ENCODE results near the gene PAXIP1.
"Not testable (repeated sequence)": the region's sequence is repeated elsewhere in the genome, so short reads cannot be mapped to it uniquely, and the experiment has no call there.

Gene PAXIP1, protein sequence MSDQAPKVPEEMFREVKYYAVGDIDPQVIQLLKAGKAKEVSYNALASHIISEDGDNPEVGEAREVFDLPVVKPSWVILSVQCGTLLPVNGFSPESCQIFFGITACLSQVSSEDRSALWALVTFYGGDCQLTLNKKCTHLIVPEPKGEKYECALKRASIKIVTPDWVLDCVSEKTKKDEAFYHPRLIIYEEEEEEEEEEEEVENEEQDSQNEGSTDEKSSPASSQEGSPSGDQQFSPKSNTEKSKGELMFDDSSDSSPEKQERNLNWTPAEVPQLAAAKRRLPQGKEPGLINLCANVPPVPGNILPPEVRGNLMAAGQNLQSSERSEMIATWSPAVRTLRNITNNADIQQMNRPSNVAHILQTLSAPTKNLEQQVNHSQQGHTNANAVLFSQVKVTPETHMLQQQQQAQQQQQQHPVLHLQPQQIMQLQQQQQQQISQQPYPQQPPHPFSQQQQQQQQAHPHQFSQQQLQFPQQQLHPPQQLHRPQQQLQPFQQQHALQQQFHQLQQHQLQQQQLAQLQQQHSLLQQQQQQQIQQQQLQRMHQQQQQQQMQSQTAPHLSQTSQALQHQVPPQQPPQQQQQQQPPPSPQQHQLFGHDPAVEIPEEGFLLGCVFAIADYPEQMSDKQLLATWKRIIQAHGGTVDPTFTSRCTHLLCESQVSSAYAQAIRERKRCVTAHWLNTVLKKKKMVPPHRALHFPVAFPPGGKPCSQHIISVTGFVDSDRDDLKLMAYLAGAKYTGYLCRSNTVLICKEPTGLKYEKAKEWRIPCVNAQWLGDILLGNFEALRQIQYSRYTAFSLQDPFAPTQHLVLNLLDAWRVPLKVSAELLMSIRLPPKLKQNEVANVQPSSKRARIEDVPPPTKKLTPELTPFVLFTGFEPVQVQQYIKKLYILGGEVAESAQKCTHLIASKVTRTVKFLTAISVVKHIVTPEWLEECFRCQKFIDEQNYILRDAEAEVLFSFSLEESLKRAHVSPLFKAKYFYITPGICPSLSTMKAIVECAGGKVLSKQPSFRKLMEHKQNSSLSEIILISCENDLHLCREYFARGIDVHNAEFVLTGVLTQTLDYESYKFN

DNA sequence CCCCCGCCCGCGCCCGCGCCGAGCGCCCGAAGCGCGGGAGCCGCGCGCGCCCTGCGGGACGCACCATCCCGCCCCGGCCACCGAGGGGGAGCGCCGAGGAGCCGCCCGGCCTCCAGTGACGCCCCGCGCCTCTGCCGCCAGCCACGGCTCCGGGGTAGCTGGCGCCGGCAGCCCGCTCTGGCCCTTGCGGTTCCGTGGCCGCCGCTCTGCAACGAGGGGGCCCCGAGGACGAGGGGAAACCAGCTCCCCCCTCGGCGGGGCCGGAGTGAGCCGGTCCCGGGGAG, at the start of gene PAXIP1:
Gene PAXIP1 (minus strand): TSS at position 33 of the 284 bp plus-strand sequence. CDS start 195 bp downstream, outside the sequence.
- DNase-seq, result no peak

DNA sequence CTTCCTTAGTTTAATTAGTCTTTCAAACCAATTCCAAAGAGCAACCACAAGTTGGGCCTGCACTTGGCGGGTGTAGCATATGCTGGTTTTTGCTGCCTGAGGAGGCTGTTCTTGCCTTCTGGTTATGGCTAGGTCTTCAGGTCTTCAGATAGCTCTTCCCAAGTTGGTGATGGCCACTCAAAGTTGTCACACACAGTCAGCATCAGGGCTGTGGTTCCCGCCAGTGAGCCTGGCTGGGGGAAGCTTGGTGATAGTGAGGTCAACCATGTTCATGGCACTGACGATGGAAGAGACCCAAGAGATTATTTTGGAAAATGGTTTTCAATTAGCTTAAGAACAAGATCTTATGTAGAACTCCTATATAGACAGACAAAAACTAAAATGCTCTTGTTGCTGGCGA, 48.4 kb upstream of the PAXIP1 start:
- no peak for DNase-seq

DNA sequence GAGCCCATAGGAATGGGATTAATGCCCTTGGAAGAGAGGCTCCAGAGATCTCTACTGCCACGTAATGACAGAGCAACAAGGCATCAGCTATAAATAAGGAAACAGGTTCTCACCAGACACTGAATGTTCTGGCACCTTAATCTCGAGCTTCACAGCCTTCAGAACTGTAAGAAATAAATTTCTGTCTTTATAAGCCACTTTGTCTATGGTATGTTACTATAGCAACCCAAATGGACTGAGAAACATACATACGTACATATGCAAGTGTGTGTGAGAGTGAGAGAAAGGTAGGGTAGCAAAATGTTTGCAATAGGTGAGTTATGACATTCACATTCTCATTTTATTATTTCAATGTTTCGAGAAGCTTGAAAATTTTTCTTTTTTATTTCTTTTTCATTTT, 45.1 kb upstream of the PAXIP1 start:
- DNase-seq, result no peak

DNA sequence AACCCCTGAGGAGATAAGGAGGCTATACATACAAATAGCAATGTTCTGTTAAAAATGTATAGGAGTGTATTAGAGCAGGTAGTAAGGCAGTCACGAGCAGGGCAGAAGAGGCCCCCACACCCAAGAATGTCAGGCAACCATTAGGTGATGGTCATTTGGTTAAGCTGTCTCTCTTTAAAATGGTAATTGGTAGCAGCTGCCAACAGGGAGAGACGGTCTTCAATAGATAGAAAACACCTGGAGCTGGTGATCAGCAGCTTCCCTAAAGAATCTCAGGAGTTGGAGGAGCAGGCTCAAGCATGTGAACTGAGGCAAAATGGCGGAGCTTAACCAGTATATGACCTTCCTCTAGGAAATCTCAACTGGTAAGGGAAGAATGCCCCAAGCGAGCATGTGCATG, 40.8 kb upstream of the PAXIP1 start:
- no peak for DNase-seq

DNA sequence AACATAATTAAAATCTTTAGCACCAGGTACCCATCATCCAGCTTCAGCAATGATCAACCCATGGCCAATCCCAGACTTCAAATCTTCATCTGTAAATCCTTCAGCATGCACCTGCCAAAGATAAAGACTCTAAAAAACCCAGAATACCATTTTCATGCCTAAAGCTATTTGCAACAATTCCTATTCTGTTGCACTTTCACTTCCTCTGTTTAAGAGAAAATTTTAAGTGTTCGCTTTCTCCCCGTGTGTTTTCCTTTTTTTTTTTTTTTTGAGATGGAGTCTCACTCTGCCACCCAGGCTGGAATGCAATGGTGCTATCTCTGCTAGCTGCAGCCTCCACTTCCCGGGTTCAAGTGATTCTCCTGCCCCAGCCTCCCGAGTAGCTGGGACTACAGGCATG, 35.4 kb upstream of the PAXIP1 start:
- DNase-seq, result no peak

DNA sequence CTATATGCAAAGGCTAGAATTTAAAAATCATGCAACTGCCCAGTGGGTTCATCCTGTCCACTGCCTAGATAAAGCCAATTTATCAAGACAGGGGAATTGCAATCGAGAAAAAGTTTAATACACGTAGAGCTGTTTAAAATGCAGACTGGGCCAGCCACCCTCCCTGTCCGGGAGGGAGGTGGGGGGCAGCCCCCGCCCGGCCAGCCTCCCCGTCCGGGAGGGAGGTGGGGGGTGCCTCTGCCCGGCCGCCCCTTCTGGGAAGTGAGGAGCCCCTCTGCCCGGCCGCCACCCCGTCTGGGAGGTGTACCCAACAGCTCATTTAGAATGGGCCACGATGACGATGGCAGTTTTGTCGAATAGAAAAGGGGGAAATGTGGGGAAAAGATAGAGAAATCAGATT, 31.6 kb upstream of the PAXIP1 start:
- not testable (repeated sequence) for DNase-seq

DNA sequence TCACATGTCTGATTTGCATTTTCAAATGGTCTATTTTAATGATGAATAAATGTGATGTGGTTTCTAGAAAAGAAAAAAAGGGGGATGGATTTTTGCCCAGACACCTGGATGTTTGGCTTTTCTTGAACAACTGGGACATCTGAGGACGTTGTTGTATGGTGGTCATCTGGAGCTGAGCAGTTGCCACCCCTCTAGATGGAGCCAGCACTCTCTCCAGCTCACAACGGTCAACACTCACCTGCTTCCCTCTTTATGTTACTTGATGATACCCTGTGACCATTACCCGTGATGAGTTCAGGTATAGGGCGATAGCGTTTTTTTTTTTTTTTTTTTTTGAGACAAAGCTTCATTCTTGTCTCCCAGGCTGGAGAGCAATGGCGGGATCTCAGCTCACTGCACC, 30.1 kb upstream of the PAXIP1 start:
- no peak for DNase-seq

DNA sequence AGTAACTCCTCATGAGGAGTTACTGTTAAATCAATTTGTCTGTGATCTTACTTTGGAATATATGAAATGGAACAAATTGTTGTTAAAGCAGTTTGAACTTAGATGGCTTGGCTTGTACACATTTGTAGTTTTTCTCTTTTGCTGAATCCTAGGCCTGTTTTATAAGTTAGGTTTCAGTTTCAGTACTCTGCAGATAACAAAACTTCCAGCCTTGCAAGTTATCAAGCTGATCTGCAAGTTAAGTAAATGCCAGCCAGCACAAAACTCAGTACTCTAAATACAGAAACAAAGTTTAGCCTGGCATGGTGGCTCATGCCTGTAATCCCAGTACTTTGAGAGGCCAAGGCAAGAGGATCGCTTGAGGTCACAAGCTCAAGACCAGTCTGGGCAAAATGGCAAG, 25.0 kb upstream of the PAXIP1 start:
- no peak for DNase-seq

DNA sequence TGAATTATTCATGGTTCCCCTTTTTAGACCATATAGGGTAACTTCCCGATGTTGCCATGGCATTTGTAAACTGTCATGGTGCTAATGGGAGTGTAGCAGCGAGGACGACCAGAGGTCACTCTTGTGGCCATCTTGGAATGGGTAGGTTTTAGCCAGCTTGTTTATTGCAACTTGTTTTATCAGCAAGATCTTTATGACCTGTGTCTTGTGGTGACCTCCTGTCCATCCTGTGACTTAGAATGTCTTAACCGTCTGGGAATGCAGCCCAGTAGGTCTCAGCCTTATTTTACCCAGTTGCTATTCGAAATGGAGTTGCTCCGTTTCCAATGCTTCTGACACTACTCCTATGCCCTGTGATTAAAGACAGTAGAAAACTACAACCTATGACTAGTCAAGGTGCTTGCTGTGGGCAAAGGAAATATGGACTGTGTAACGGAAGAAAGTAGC, 18.8 kb upstream of the PAXIP1 start:
- DNase-seq, result no peak

DNA sequence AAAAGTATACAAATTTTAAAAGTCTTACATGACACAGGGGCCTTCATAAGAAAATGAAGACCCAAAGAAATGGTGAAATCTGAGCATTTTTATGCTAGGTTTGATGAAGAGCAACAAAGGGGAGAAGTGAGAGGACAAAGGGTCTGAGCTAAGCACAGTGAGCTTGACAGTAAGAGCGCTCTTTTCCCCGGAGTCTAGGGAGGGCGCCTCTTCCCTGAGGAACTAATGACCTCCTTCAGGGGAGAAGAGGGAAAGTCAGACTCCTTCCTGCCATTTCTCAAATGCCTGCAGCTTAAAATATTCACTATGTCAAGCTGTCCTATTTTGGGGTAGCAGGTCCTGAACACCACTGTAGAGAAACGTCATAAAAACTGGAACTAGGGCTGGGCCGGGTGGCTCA, 18.1 kb upstream of the PAXIP1 start:
- DNase-seq, result no peak

DNA sequence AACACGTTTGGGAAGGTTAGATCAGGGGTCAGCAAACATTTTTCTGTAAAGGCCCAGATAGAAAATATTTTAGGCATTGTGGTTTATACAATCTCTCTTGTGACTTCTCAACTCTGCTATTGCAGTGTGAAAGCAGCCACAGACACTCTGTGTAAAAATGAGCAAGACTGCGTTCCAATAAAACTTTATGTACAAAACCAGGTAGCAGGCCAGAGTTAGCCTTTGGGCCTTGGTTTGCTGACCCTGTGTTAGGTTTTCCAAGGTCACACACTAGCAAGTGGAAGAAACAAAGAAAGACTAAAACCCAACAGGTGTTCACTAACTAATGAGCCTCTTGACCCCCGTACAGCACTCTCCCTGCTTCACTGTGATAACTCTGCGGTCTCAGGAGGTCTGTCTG, 14.9 kb upstream of the PAXIP1 start:
- no peak for DNase-seq

DNA sequence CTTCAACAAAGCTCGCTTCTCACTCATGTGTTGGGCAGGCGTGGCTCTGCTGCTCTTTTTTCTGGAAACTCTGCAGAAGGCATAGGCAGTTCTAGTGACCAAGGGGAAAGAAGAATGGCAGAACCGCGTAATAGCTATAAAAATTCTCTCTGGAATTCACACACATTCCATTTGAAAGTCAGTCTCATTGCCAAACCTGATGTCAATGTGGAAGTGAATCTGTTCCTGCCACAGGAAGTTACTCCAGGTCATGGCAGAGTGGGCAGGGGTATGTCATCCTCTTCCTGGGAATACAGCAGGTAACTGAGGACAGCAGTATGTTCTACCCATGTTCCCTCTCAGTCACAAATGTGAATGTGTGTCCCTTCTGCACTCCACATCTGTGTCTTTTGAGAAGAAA, 8.2 kb upstream of the PAXIP1 start:
- DNase-seq, result no peak

DNA sequence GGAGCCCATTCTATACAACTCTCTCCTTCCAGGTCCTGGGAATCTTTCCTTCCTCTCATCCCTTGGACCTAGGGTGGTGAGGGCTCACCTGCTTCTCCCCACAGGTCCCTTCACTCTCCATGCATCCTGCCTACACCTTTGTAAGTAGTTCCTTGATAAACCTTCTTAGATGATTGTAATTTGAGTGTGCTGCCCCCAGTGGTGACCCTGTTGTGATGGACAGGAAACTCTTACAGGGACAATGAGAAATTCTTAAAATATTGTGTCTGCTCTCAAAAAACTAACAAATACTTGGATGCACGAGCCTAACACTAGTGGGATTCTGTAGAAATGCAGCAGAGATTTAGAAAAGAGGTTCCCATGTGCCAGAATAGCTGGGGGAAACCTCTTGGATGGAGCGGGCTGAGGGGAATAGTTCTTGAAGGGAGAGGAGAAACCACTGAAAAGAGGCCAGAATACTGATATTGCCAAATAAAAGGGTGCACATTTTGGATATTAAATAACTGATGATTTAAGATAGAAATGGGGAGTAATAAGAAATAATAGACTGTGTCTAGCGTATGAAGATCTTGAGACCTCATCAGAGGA, 6.7 kb upstream of the PAXIP1 start:
- no peak for DNase-seq

DNA sequence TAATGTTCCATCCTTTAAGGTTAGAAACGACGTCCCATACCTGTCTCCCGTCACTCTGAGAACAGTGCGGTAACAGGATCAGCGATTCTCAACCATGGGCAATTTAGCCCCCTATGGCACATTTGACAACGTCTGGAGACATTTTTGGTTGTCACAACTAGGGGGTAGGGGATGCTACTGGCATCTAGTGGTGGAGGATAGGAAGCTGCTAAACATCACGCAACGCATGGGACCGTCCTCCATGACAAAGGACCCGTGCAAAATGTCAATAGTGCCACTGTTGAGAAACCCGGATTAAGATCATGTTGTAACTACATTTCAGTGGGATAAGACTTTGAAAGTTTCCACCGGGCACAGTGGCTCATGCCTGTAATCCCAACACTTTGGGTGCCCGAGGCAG, 5.0 kb upstream of the PAXIP1 start:
- DNase-seq, result no peak

DNA sequence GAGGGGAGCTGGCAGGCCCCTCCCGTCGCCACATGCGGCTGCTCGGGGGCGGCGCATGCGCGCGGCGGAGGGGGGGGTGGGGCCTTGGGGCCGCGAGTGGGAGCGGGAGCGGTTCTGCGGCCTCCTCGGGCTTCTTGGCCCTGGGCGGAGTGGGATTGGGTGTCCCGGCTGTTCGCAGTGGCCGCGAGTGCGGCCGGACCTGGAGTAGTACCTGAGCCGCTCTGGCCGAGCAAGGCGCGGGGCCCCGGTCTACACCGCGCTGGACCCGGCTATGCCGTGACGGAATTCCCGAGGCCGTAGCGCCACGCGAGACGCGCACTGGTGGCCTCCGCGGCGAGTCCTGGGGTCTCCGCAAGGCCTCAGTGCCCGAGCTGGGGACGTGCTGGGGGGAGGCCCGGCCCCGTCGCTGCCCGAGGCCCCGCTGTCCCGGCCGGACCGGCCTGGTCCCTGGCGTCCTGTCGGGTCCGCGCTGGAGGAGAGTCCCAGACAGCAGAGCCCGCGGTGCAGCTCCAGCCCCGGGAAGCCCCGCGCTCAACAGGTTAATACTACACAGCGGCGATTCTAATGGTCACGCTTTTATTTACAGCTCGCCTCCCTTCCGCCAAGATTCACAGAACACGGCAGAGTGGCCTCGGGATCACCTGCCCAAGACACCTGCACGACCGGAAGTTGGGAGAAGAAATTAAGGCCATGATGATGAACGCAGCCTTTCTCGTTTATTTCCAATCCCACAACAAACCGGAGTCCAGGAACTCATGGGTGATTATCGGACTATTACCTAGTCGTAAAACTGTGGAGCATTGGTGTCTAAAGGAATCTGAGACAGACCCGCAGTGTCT, 671 bp upstream of the PAXIP1 start:
- DNase-seq, result peak; percentile 66

DNA sequence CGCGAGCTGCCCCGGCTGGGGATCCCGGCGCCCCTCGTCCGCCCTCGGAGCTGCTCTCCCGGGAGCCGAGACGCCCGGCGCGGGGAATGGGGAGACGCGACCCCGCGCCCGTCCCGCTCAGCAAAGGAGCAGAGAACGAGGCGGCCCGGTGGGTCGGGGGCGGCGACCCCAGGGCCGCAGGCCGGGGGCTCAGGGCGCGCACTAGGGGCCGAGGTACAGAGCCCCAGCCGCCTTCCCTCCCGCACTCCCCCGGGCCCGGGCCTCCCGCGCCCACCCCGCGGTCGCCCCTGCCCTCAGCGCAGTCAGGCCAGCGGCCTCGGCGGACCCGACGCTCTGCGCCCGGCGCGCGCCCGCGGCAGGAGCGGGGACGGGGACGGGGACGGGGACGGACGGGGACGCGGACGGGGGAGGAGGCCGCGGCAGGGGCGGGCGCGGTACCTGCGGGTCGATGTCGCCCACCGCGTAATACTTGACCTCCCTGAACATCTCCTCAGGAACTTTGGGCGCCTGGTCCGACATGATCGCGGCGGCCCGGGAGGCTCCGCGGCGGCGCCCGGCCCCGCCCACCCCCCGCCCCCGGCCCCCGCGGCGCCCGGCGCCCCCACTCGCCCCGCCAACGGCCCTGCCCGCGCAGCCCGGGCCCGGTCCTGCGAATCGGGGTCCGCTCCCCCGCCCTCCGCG, 373 bp downstream of the PAXIP1 start:
- DNase-seq, result no peak

DNA sequence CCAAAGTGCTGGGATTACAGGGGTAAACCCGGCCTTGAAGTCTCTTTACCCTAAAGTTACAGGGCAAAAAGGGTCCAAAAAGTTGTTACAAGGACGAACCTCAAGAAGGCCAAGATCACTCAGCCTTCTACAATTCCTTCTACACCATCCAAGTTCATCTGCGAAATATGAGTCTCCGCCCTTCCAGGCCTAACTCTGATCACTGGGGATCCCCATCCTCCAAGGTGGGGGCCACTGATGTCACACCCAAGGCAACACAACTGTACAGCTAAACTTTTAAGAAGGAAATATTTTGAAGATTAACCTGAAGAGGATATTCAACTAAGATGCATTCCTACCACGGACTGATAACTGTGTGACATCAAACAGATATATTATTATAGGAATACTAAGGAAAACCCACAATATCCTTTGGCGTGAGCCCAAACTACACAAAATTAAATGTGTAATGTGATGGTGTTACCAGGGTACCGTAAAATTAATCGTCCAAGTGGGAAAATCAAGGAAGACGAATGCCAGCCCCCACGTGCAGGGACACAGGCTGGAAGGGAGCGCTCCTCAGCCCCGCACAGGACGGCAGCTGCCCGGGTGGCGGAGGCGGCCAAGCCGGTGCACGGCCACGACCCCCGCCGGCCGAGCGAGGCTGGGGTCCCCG, 1.0 kb downstream of the PAXIP1 start:
- DNase-seq, result no peak

DNA sequence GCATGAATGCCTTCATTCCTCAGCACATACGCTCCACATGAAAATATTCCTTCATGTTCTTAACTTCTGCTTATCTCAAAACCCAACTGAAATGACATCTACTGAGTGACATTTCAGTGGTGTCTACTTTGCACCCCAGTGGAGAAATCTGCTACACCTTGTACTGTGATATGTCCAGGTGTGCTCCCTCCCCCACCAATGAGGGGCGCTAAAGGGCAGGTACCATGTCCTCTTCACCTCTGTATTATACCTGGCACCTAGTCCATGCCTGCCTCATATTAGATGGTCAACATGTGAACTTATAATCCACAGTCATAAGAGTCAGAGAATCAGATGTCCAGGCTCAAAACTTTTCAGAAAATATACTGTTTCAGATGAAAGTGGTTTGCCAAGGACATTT, 2.1 kb downstream of the PAXIP1 start:
- DNase-seq, result no peak

DNA sequence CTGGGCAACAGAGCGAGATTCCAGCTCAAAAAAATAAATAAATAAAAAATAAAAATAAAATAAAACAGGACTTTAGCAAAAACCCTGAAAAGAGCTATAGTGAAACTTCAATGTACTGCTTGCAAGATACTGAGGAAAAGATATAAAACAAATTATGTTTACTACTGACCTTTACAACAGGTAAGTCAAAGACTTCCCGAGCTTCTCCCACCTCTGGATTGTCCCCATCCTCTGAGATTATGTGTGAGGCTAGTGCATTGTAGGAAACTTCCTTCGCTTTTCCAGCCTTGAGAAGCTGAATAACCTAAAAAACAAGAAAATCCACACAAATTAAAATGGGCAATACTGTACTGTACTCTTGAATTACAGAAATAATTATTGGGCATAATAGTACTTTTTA, 4.4 kb downstream of the PAXIP1 start:
- no peak for DNase-seq

DNA sequence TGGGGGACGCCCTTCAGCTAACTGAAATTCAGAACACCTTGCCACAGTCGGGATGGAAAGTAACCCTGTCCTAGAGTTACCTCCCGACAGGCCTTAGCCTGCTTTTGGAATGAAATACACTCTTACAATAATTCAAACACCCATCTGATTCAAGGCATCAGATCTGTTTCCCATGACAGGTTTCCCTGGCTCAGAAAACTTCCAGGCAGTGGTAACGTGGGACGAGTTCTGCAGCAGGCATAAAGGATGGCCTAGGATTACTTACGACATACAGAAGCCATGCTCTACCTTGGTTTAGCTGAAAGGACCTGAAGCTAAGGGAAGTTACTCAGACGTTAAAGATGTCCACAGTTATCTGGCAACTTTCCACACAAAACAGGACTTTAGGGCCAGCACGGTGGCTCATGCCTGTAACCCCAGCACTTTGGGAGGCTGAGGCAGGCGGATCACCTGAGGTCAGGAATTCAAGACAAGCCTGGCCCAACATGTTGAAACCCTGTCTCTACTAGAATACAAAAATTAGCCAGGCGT, 5.0 kb downstream of the PAXIP1 start:
- no peak for DNase-seq

DNA sequence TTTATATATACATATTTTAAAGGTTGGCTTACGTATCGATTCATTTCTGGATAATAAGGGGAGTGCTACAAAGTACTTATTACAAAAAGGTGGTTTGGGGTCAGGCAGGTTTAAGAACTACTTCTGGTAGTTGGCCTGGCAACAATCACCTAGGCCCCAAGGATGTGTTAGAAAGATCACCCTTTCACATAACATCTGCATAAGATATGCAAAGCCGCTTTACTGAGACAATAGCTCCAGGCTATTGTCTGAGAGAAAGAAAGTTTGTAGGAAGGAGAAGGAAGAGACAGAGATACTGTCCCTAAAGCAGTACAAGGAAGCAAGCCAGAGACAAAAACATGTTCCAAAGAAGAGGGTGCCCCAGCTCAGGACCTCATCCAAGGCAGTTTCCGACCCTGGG, 6.2 kb downstream of the PAXIP1 start:
- DNase-seq, result no peak
